Measurements from ENCODE around the gene PNMA1. TPM values are rescaled to one million over a fixed set of nuclear protein-coding genes. Genes with fewer than 3 reads are reported as not detected.

Gene PNMA1
- total RNA-seq, 1 experiment from 2014 or later: 12.9 TPM

- no peak for DNase-seq (ENCODE audit: low spot score)
These were observed 37.0 kb upstream of the PNMA1 start for GRCh38 chr14:73751157-73751691.

- no peak for DNase-seq (ENCODE audit: low spot score)
These were observed 36.3 kb upstream of the PNMA1 start for GRCh38 chr14:73750531-73750901.

- no peak for DNase-seq (ENCODE audit: low spot score)
These were observed 35.7 kb upstream of the PNMA1 start for GRCh38 chr14:73749706-73750530.

- no peak for DNase-seq (ENCODE audit: low spot score)
These were observed 34.7 kb upstream of the PNMA1 start for GRCh38 chr14:73748858-73749357.

GRCh38 chr14:73747379-73748211 is 33.4 kb upstream of the PNMA1 start:
- no peak for DNase-seq (ENCODE audit: low spot score)

GRCh38 chr14:73746520-73747378 is 32.6 kb upstream of the PNMA1 start:
- no peak for DNase-seq (ENCODE audit: low spot score)

- no peak for DNase-seq (ENCODE audit: low spot score)
These were observed 31.7 kb upstream of the PNMA1 start for GRCh38 chr14:73745571-73746519.

- DNase-seq (ENCODE audit: low spot score): no peak
These were observed 30.8 kb upstream of the PNMA1 start for GRCh38 chr14:73744874-73745529.

- no peak for DNase-seq (ENCODE audit: low spot score)
These were observed 30.1 kb upstream of the PNMA1 start for GRCh38 chr14:73744175-73744867.

- no peak for DNase-seq (ENCODE audit: low spot score)
These were observed 29.3 kb upstream of the PNMA1 start for GRCh38 chr14:73743431-73743931.

GRCh38 chr14:73742520-73743238 is 28.5 kb upstream of the PNMA1 start:
- no peak for DNase-seq (ENCODE audit: low spot score)

GRCh38 chr14:73741876-73742519 is 27.8 kb upstream of the PNMA1 start:
- no peak for DNase-seq (ENCODE audit: low spot score)

GRCh38 chr14:73741386-73741875 is 27.2 kb upstream of the PNMA1 start:
- peak; percentile 82 for DNase-seq (ENCODE audit: low spot score)

GRCh38 chr14:73740618-73741326 is 26.6 kb upstream of the PNMA1 start:
- DNase-seq (ENCODE audit: low spot score): no peak

- DNase-seq (ENCODE audit: low spot score): no peak
These were observed 25.9 kb upstream of the PNMA1 start for GRCh38 chr14:73739899-73740617.

GRCh38 chr14:73739174-73739898 is 25.2 kb upstream of the PNMA1 start:
- no peak for DNase-seq (ENCODE audit: low spot score)
